Uterus (tissue), 2 donors: ENCODE data around the gene OR51B2.

Experiments
- POLR2A ChIP-seq, 2 donors: fragments of 450-650 bp; IDR thresholded peaks; one replicate each; pipeline ENCODE4 v1.6.1; 2016; ENCODE audit warnings: antibody characterized with exemption in 2 of 2, mild to moderate bottlenecking in 1 of 2, moderate library complexity in 1 of 2
- TF ChIP-seq, protein P1 (sequence below), 4 experiments: fragments of 200-600 bp in 2 of 4; fragments of 450-650 bp in 2 of 4; sonication (generic) in 2 of 4; IDR thresholded peaks; one replicate each; pipeline ENCODE4 v1.5.1; 2016 to 2019; ENCODE audit warnings: antibody characterized with exemption in 4 of 4, mild to moderate bottlenecking in 2 of 4, moderate library complexity in 1 of 4

- TF ChIP-seq, protein P1, sequence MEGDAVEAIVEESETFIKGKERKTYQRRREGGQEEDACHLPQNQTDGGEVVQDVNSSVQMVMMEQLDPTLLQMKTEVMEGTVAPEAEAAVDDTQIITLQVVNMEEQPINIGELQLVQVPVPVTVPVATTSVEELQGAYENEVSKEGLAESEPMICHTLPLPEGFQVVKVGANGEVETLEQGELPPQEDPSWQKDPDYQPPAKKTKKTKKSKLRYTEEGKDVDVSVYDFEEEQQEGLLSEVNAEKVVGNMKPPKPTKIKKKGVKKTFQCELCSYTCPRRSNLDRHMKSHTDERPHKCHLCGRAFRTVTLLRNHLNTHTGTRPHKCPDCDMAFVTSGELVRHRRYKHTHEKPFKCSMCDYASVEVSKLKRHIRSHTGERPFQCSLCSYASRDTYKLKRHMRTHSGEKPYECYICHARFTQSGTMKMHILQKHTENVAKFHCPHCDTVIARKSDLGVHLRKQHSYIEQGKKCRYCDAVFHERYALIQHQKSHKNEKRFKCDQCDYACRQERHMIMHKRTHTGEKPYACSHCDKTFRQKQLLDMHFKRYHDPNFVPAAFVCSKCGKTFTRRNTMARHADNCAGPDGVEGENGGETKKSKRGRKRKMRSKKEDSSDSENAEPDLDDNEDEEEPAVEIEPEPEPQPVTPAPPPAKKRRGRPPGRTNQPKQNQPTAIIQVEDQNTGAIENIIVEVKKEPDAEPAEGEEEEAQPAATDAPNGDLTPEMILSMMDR (IDR thresholded peaks at IDR 0.05) = no peak
- no peak for TF ChIP-seq POLR2A (IDR thresholded peaks at IDR 0.05)
Measured at GRCh38 chr11:5369789-5370188, 45.7 kb upstream of the OR51B2 start.
